Tibial nerve (tissue), 3 donors: ENCODE measurements around the gene ABCC4.

Source experiments
- POLR2A ChIP-seq, 2 donors: fragments of 450-650 bp; IDR thresholded peaks; one replicate each; pipeline ENCODE4 v1.6.1; 2017; ENCODE audit warnings: antibody characterized with exemption in 2 of 2, mild to moderate bottlenecking in 2 of 2, moderate library complexity in 2 of 2
- TF ChIP-seq, protein P1 (sequence below), 5 experiments: fragments of 200-600 bp in 3 of 5; fragments of 450-650 bp in 2 of 5; sonication (generic) in 3 of 5; IDR thresholded peaks; one replicate each; pipeline ENCODE4 v1.5.1; 2016 to 2019; ENCODE audit warnings: antibody characterized with exemption in 5 of 5, mild to moderate bottlenecking in 3 of 5, moderate library complexity in 2 of 5

DNA sequence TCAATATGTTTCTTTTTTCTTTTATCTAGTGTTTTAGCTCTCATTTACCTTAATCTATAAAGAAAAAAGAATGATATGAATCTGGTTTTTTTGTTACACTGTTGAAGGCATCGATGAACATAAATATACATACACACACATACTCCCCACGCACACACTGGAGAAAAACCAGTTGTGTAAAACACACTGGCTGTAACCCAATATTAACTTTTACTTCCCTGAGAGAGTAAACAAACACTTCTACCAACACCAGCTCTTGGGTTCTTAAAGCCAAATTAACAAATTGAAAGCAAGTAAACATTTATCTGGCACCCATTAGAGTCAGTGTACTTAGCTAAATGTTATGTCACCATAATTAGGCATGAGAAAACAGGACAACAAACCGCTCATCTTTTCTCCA, 145.7 kb downstream of the ABCC4 start:
- TF ChIP-seq, protein P1, sequence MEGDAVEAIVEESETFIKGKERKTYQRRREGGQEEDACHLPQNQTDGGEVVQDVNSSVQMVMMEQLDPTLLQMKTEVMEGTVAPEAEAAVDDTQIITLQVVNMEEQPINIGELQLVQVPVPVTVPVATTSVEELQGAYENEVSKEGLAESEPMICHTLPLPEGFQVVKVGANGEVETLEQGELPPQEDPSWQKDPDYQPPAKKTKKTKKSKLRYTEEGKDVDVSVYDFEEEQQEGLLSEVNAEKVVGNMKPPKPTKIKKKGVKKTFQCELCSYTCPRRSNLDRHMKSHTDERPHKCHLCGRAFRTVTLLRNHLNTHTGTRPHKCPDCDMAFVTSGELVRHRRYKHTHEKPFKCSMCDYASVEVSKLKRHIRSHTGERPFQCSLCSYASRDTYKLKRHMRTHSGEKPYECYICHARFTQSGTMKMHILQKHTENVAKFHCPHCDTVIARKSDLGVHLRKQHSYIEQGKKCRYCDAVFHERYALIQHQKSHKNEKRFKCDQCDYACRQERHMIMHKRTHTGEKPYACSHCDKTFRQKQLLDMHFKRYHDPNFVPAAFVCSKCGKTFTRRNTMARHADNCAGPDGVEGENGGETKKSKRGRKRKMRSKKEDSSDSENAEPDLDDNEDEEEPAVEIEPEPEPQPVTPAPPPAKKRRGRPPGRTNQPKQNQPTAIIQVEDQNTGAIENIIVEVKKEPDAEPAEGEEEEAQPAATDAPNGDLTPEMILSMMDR (IDR thresholded peaks at IDR 0.05) = no peak
- no peak for TF ChIP-seq POLR2A (IDR thresholded peaks at IDR 0.05)
